ENCODE measurements around the gene RARRES1. TPM values are rescaled to one million over a fixed set of nuclear protein-coding genes. Genes with fewer than 3 reads are reported as not detected.

The RARRES1 gene
- polyA plus RNA-seq, 1 experiment = 2.0 TPM

- no peaks in the 10 kb centered on the region for H3K27me3 ChIP-seq (ENCODE audit: control insufficient read depth, insufficient read depth, low read length)
- H3K4me3 ChIP-seq (ENCODE audit: low read depth, low read length) = no peak overlapping the region
- ChIA-PET CTCF (interaction anchor here (0.8 to 1.6 kb wide), 4 partner anchors 8 to 43 kb away, joined by 3 to 4 read pairs (median 4); no protein-coding TSS in a partner anchor), POLR2A (no interaction called here)
- TF ChIP-seq, protein P1, sequence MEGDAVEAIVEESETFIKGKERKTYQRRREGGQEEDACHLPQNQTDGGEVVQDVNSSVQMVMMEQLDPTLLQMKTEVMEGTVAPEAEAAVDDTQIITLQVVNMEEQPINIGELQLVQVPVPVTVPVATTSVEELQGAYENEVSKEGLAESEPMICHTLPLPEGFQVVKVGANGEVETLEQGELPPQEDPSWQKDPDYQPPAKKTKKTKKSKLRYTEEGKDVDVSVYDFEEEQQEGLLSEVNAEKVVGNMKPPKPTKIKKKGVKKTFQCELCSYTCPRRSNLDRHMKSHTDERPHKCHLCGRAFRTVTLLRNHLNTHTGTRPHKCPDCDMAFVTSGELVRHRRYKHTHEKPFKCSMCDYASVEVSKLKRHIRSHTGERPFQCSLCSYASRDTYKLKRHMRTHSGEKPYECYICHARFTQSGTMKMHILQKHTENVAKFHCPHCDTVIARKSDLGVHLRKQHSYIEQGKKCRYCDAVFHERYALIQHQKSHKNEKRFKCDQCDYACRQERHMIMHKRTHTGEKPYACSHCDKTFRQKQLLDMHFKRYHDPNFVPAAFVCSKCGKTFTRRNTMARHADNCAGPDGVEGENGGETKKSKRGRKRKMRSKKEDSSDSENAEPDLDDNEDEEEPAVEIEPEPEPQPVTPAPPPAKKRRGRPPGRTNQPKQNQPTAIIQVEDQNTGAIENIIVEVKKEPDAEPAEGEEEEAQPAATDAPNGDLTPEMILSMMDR (IDR thresholded peaks at IDR 0.05; ENCODE audit: insufficient read depth, low read depth, low read length) = no peak
- no peaks in the 10 kb centered on the region; the same call in 1 of the 2 replicates for H3K36me3 ChIP-seq (ENCODE audit: control insufficient read depth, insufficient read depth, low read length)
- DNase-seq (ENCODE audit: low read depth) = no peak
Observed at GRCh38 chr3:158769952-158770740, 37.9 kb upstream of the RARRES1 start.

DNA sequence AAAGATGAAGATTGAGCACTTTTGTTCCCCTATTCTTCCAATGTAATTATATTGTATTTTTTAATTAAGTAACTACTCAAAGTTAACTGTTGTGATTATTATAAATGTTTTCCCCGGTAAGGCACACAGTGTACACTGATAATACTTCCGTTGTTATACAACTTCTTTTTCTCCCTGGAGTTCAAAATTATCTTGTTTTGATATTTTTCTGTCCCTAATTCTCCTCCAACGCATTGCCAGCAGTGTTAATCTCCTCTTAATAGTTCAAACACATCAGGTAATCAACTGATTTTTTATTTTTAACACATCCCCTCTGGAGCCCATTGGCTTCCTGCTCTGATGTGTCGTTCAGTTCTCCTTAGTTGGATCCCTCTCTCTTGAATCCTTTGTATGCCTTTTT is 37.3 kb upstream of the RARRES1 start:
- POLR2A ChIA-PET = no interaction called here
- H3K27me3 ChIP-seq (ENCODE audit: control insufficient read depth, insufficient read depth, low read length) = no peaks in the 10 kb centered on the region
- DNase-seq (ENCODE audit: low read depth) = no peak
- TF ChIP-seq, protein P1 (IDR thresholded peaks at IDR 0.05; ENCODE audit: insufficient read depth, low read depth, low read length) = no peak
- H3K36me3 ChIP-seq (ENCODE audit: control insufficient read depth, insufficient read depth, low read length) = no peaks in the 10 kb centered on the region; the same call in 1 of the 2 replicates
- H3K4me3 ChIP-seq (ENCODE audit: low read depth, low read length) = no peak overlapping the region
- CTCF ChIA-PET = interaction anchor here (0.8 to 1.6 kb wide), 3 partner anchors 9 to 42 kb away, joined by 3 to 4 read pairs (median 3); no protein-coding TSS in a partner anchor

DNA sequence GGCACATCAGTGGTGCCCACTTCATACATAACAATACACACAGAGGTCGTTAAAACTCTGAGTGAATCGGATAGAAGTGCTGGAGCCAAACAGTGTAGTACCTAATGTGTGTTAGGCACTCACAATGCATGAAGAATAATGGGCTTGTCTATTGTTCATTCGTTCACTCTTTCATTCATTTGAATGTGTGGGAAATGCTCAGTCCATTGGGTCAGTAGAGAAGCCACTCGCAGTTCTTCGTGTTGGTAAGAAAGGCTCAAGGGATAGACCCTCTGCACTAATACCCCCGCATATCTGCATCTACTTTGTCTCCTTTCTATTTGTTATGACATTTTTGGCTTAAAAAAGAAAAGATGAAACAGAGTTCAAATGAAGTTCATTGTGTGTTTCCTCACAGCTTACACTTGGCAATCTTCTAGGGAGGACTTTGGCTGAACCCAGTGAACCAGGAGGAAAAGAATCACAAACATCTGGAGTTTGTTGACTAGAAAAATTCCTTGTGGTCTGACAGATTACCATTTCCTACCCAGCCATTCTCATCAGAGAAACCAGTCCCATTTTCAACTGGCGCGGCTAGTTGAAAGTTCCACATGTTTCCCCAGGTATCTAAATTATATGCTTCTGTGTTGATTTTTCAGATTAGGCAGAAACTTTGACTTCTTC is 36.8 kb upstream of the RARRES1 start:
- Histone ChIP-seq H3K27me3 (ENCODE audit: control insufficient read depth, insufficient read depth, low read length) (no peaks in the 10 kb centered on the region), H3K36me3 (ENCODE audit: control insufficient read depth, insufficient read depth, low read length) (no peaks in the 10 kb centered on the region; the same call in 1 of the 2 replicates), H3K4me3 (ENCODE audit: low read depth, low read length) (no peak overlapping the region)
- TF ChIP-seq, protein P1 (IDR thresholded peaks at IDR 0.05; ENCODE audit: insufficient read depth, low read depth, low read length) = no peak
- CTCF ChIA-PET = interaction anchor here (0.7 to 2.3 kb wide), 2 partner anchors 8 to 42 kb away, joined by 3 to 7 read pairs; no protein-coding TSS in a partner anchor
- DNase-seq (ENCODE audit: low read depth) = peak; percentile 90
- POLR2A ChIA-PET = interaction anchor here (0.6 kb wide), 1 partner anchor 47 kb away, joined by 16 read pairs; no protein-coding TSS in a partner anchor

GRCh38 chr3:158768361-158768787 is 36.1 kb upstream of the RARRES1 start:
- Histone ChIP-seq H3K27me3 (ENCODE audit: control insufficient read depth, insufficient read depth, low read length) (no peaks in the 10 kb centered on the region), H3K4me3 (ENCODE audit: low read depth, low read length) (no peak overlapping the region), H3K36me3 (ENCODE audit: control insufficient read depth, insufficient read depth, low read length) (no peaks in the 10 kb centered on the region; the same call in 1 of the 2 replicates)
- POLR2A ChIA-PET = interaction anchor here (0.6 kb wide), 1 partner anchor 47 kb away, joined by 16 read pairs; no protein-coding TSS in a partner anchor
- DNase-seq (ENCODE audit: low read depth) = no peak
- TF ChIP-seq, protein P1 (IDR thresholded peaks at IDR 0.05; ENCODE audit: insufficient read depth, low read depth, low read length) = no peak
- CTCF ChIA-PET = interaction anchor here (0.7 to 2.3 kb wide), 2 partner anchors 9 to 41 kb away, joined by 3 to 7 read pairs; no protein-coding TSS in a partner anchor

DNA sequence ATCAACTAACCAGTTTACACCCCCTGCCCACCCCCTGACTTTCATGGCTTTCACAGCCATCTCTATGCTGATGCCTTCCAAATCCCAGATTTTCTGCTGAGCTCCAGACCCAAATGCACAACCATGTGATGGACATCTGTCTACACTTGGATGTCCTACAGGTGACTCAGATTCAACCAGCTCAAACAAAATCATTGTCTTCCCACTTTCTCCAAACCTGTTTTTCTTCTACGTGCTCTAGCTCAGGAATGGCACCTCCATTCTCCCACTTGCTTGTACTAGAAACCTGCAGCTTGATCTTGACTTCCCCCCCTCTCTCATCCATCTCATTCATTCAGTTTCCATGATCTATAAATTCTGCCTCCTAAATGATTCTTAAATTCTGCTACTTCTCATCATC is 34.1 kb upstream of the RARRES1 start:
- H3K36me3 ChIP-seq (ENCODE audit: control insufficient read depth, insufficient read depth, low read length) = no peaks in the 10 kb centered on the region
- no peak overlapping the region for H3K4me3 ChIP-seq (ENCODE audit: low read depth, low read length)
- POLR2A ChIA-PET = no interaction called here
- CTCF ChIA-PET = interaction anchor here (1.3 to 2.3 kb wide), 3 partner anchors 14 to 94 kb away, joined by 5 to 7 read pairs (median 7); partner anchors contain the start of gene LXN
- DNase-seq (ENCODE audit: low read depth) = no peak
- TF ChIP-seq, protein P1 (IDR thresholded peaks at IDR 0.05; ENCODE audit: insufficient read depth, low read depth, low read length) = no peak
- no peaks in the 10 kb centered on the region for H3K27me3 ChIP-seq (ENCODE audit: control insufficient read depth, insufficient read depth, low read length)
